IPS-20b (cell line): ENCODE data around the gene ACP4.
"Not testable (repeated sequence)": the region's sequence is repeated elsewhere in the genome, so short reads cannot be mapped to it uniquely, and the experiment has no call there.

ENCODE experiments used
- H3K27ac ChIP-seq: one replicate; pipeline ENCODE4 v1.5.1; 2013; ENCODE audit warnings: low read length
- H3K27me3 ChIP-seq: 2 replicates; pipeline ENCODE4 v1.6.1; 2013; ENCODE audit warnings: mild to moderate bottlenecking, low read length, inconsistent platforms; ENCODE audit not compliant: insufficient read depth
- H3K36me3 ChIP-seq: 2 replicates; pipeline ENCODE4 v1.6.1; 2013; ENCODE audit warnings: low read depth, mild to moderate bottlenecking, inconsistent platforms, low read length, moderate library complexity; ENCODE audit not compliant: insufficient read depth
- H3K4me1 ChIP-seq: 2 replicates; pipeline ENCODE4 v1.6.1; 2013; ENCODE audit warnings: mild to moderate bottlenecking, control low read depth, inconsistent platforms, low read length, moderate library complexity; ENCODE audit not compliant: insufficient read depth
- H3K4me3 ChIP-seq: 2 replicates; pipeline ENCODE4 v1.5.1; 2013; ENCODE audit warnings: mild to moderate bottlenecking, low read length, inconsistent platforms
- H3K9ac ChIP-seq: 2 replicates; pipeline ENCODE4 v1.6.1; 2013; ENCODE audit warnings: low read depth, mild to moderate bottlenecking, inconsistent platforms, low read length, moderate library complexity
- H3K9me3 ChIP-seq: 2 replicates; pipeline ENCODE4 v1.6.1; 2013; ENCODE audit warnings: mild to moderate bottlenecking, low read depth, low read length, inconsistent platforms; ENCODE audit not compliant: insufficient read depth

ACP4 gene

GRCh38 chr19:50777261-50777660 lies 13.0 kb upstream of the ACP4 start:
- Histone ChIP-seq H3K9me3 (peaks cover 35% of the 10 kb centered on the region; the same call in 1 of the 2 replicates), H3K4me3 (no peak overlapping the region), H3K9ac (no peak overlapping the region), H3K4me1 (no peaks in the 10 kb centered on the region; the same call in 1 of the 2 replicates), H3K36me3 (no peaks in the 10 kb centered on the region), H3K27me3 (peaks cover 53% of the 10 kb centered on the region), H3K27ac (no peak overlapping the region)

GRCh38 chr19:50777830-50778303 lies 12.3 kb upstream of the ACP4 start:
- H3K9ac ChIP-seq = no peak overlapping the region
- H3K9me3 ChIP-seq = peaks cover 31% of the 10 kb centered on the region; the same call in 1 of the 2 replicates
- peak overlapping the region; percentile 1; the same call in 1 of the 2 replicates for H3K4me3 ChIP-seq
- H3K27ac ChIP-seq = no peak overlapping the region
- H3K36me3 ChIP-seq = no peaks in the 10 kb centered on the region
- peaks cover 53% of the 10 kb centered on the region for H3K27me3 ChIP-seq
- no peaks in the 10 kb centered on the region; the same call in 1 of the 2 replicates for H3K4me1 ChIP-seq

- no peak overlapping the region for H3K27ac ChIP-seq
- no peak overlapping the region for H3K4me3 ChIP-seq
- H3K27me3 ChIP-seq = peaks cover 53% of the 10 kb centered on the region
- H3K9ac ChIP-seq = no peak overlapping the region
- no peaks in the 10 kb centered on the region; the same call in 1 of the 2 replicates for H3K4me1 ChIP-seq
- H3K9me3 ChIP-seq = peaks cover 26% of the 10 kb centered on the region; the same call in 1 of the 2 replicates
- no peaks in the 10 kb centered on the region for H3K36me3 ChIP-seq
Observed at GRCh38 chr19:50778906-50779430, 11.2 kb upstream of the ACP4 start.

- no peak overlapping the region for H3K27ac ChIP-seq
- no peak overlapping the region for H3K9ac ChIP-seq
- H3K4me3 ChIP-seq = no peak overlapping the region
- no peaks in the 10 kb centered on the region for H3K36me3 ChIP-seq
- peaks cover 53% of the 10 kb centered on the region for H3K27me3 ChIP-seq
- peaks cover 25% of the 10 kb centered on the region for H3K9me3 ChIP-seq
- H3K4me1 ChIP-seq = no peaks in the 10 kb centered on the region; the same call in 1 of the 2 replicates
Observed at GRCh38 chr19:50779504-50780457, 10.4 kb upstream of the ACP4 start.

GRCh38 chr19:50780753-50781435 lies 9.3 kb upstream of the ACP4 start:
- Histone ChIP-seq H3K27ac (no peak overlapping the region), H3K4me1 (no peaks in the 10 kb centered on the region; the same call in 1 of the 2 replicates), H3K27me3 (peaks cover 47% of the 10 kb centered on the region)

GRCh38 chr19:50783848-50784152 lies 6.4 kb upstream of the ACP4 start:
- not testable (repeated sequence) for H3K27ac ChIP-seq, H3K9ac ChIP-seq, H3K4me1 ChIP-seq, H3K36me3 ChIP-seq, H3K4me3 ChIP-seq
- Histone ChIP-seq H3K9me3 (peaks cover 17% of the 10 kb centered on the region), H3K27me3 (peaks cover 24% of the 10 kb centered on the region)

More at GRCh38 chr19:50780753-50781435, 9.3 kb upstream of the ACP4 start:
- H3K9me3 ChIP-seq = peaks cover 22% of the 10 kb centered on the region
- no peak overlapping the region for H3K4me3 ChIP-seq
- H3K9ac ChIP-seq = no peak overlapping the region
- no peaks in the 10 kb centered on the region for H3K36me3 ChIP-seq

GRCh38 chr19:50784710-50785109 lies 5.5 kb upstream of the ACP4 start:
- H3K9me3 ChIP-seq = peaks cover 8% of the 10 kb centered on the region
- H3K27me3 ChIP-seq = peaks cover 15% of the 10 kb centered on the region
- no peaks in the 10 kb centered on the region for H3K36me3 ChIP-seq
- no peak overlapping the region for H3K9ac ChIP-seq
- H3K27ac ChIP-seq = no peak overlapping the region
- H3K4me3 ChIP-seq = no peak overlapping the region
- no peaks in the 10 kb centered on the region for H3K4me1 ChIP-seq

GRCh38 chr19:50785329-50785728 lies 4.9 kb upstream of the ACP4 start:
- Histone ChIP-seq H3K4me3 (no peak overlapping the region), H3K4me1 (no peaks in the 10 kb centered on the region), H3K27ac (no peak overlapping the region), H3K27me3 (peaks cover 9% of the 10 kb centered on the region), H3K9ac (no peak overlapping the region), H3K9me3 (peaks cover 5% of the 10 kb centered on the region), H3K36me3 (no peaks in the 10 kb centered on the region)

GRCh38 chr19:50790922-50791467 lies 780 bp downstream of the ACP4 start:
- H3K27ac ChIP-seq = no peak overlapping the region
- H3K36me3 ChIP-seq = peaks cover 6% of the 10 kb centered on the region; the same call in 1 of the 2 replicates
- no peak overlapping the region for H3K4me3 ChIP-seq
- no peaks in the 10 kb centered on the region for H3K4me1 ChIP-seq
- H3K9ac ChIP-seq = no peak overlapping the region
- H3K9me3 ChIP-seq = no peaks in the 10 kb centered on the region
- no peaks in the 10 kb centered on the region for H3K27me3 ChIP-seq

GRCh38 chr19:50791594-50792271 lies 1.5 kb downstream of the ACP4 start:
- Histone ChIP-seq H3K9me3 (no peaks in the 10 kb centered on the region), H3K9ac (no peak overlapping the region), H3K4me3 (no peak overlapping the region), H3K4me1 (no peaks in the 10 kb centered on the region), H3K27ac (no peak overlapping the region), H3K27me3 (no peaks in the 10 kb centered on the region), H3K36me3 (peaks cover 14% of the 10 kb centered on the region; the same call in 1 of the 2 replicates)
